Omental fat pad (tissue), 4 donors: Measurements from ENCODE around the gene FLYWCH1. TPM values are rescaled to one million over a fixed set of nuclear protein-coding genes. Genes with fewer than 3 reads are reported as not detected.

Source experiments
- ATAC-seq: fragments of 150-250 bp; one replicate; pipeline ENCODE4 v1.9.1; 2016; ENCODE audit warnings: mild to moderate bottlenecking, moderate library complexity; ENCODE audit not compliant: low FRiP score
- DNase-seq: peaks from one replicate; pipeline ENCODE4 v3.0.0-alpha.2; 2019; ENCODE audit warnings: low spot score
- total RNA-seq, 4 donors: library from RNA; depleted of rRNA; stranded (reverse); fragments of >200 nt; gene quantifications; one replicate each; pipeline ENCODE4 v1.1.0, GENCODE V29; 2016
- TF ChIP-seq, protein P1 (sequence below), 3 donors: fragments of 450-650 bp; IDR thresholded peaks; one replicate each; pipeline ENCODE4 v1.5.1; 2016 to 2017; ENCODE audit warnings: antibody characterized with exemption in 3 of 3, mild to moderate bottlenecking in 3 of 3, moderate library complexity in 2 of 3

The FLYWCH1 gene, protein sequence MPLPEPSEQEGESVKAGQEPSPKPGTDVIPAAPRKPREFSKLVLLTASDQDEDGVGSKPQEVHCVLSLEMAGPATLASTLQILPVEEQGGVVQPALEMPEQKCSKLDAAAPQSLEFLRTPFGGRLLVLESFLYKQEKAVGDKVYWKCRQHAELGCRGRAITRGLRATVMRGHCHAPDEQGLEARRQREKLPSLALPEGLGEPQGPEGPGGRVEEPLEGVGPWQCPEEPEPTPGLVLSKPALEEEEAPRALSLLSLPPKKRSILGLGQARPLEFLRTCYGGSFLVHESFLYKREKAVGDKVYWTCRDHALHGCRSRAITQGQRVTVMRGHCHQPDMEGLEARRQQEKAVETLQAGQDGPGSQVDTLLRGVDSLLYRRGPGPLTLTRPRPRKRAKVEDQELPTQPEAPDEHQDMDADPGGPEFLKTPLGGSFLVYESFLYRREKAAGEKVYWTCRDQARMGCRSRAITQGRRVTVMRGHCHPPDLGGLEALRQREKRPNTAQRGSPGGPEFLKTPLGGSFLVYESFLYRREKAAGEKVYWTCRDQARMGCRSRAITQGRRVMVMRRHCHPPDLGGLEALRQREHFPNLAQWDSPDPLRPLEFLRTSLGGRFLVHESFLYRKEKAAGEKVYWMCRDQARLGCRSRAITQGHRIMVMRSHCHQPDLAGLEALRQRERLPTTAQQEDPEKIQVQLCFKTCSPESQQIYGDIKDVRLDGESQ
- 10 to 100 TPM; 14.8 to 45.6 (median 26.6) TPM for total RNA-seq

DNA sequence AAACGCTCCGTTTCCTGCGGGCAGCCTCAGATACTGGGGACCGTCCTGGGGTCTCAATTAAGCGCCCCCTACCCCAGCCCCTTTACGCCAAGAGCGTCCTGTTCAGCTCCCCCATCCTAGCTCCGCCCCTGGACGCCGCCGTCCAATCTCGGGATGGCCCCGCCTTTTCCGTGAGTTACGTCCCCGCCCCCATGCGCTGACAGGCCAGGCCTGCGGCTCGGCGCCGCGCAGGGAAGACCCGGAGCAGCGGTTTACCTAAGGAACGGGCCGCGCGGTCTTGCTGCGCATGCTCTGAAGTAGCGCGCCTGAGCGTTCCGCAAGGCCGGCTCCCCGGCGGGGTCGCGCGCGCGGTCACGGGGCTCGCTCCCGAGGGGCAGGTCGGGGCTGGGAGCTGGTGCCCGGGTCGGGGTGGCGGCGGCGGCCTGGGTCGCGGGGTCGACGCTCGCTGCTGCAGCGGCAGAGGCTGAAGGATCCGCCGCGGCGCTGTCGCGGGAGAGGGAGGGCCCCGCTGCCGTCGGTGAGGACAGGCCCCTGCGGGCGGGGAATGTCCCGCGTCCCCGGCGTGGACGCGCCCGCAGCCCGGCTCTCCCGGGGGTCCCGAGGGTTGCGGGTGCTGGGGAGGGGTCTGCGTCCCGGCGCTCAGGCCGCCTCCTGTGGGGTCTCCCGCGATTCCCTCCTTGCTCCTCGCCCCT lies at the start of gene FLYWCH1:
Gene FLYWCH1 (plus strand): TSS at position 294 of the 692 bp plus-strand sequence. CDS start 17,755 bp downstream, outside the sequence.
- DNase-seq = peak; percentile 95
- ATAC-seq = peak; percentile 99
- TF ChIP-seq, protein P1, sequence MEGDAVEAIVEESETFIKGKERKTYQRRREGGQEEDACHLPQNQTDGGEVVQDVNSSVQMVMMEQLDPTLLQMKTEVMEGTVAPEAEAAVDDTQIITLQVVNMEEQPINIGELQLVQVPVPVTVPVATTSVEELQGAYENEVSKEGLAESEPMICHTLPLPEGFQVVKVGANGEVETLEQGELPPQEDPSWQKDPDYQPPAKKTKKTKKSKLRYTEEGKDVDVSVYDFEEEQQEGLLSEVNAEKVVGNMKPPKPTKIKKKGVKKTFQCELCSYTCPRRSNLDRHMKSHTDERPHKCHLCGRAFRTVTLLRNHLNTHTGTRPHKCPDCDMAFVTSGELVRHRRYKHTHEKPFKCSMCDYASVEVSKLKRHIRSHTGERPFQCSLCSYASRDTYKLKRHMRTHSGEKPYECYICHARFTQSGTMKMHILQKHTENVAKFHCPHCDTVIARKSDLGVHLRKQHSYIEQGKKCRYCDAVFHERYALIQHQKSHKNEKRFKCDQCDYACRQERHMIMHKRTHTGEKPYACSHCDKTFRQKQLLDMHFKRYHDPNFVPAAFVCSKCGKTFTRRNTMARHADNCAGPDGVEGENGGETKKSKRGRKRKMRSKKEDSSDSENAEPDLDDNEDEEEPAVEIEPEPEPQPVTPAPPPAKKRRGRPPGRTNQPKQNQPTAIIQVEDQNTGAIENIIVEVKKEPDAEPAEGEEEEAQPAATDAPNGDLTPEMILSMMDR (IDR thresholded peaks at IDR 0.05) = no peak

DNA sequence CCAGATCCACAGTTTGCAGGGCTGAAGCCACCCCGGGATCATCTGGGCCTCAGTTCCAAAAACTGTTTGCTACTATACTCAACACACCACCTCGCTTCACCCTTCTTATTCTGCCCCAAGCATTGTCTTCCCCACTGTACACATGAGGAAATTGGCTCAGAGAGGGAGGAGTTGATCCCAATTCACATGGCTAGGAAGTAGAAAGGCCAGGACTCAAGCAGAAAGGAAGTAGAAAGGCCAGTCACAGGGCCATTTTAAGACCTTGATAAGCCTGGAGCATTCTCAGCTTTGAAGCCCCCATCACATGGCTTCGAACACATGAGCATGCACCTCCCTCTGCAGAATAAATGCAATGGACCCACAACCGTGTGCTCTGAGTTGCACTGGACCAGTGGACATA lies 46.1 kb upstream of the FLYWCH1 start:
- ATAC-seq (no peak), DNase-seq (no peak)
- TF ChIP-seq, protein P1 (IDR thresholded peaks at IDR 0.05) = no peak

DNA sequence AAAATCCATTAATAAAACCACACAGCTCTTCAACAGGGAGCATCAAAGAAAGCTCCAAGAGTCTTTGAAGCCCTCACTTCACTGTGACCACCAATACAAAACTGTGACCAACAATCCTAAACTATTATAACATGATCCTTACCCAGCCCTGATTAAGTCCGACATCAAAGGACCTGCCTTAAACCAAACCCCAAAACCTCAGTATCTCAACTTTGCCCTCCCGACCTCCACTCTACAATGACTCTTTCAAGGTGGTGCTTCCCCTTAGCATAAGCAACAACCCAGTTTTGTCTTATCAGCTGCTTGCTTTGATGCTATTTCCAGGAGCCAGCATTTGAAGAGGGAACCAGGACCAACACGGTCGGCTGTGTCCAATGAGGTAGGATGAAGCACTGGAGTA lies 45.3 kb upstream of the FLYWCH1 start:
- TF ChIP-seq, protein P1 (IDR thresholded peaks at IDR 0.05) = no peak
- DNase-seq = no peak

DNA sequence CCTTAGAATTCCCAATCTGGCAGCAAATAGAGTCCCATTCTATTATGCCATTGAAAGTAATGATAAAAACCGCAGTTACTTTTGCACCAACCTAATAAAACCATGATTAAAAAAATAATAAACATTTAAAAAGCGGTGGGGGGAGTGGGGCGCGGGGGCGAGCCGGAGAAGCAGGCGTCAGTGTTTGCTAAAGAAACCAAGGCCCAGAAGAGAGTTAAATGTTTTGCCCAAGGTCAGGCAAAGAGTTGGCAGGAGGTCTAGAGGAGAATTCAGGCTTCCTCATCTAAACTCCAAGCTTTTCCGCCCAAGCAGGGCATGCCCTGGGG lies 44.1 kb upstream of the FLYWCH1 start:
- DNase-seq = no peak
- TF ChIP-seq, protein P1 (IDR thresholded peaks at IDR 0.05) = no peak
- no peak for ATAC-seq

More for the DNA sequence above, 45.3 kb upstream of the FLYWCH1 start:
- no peak for ATAC-seq

DNA sequence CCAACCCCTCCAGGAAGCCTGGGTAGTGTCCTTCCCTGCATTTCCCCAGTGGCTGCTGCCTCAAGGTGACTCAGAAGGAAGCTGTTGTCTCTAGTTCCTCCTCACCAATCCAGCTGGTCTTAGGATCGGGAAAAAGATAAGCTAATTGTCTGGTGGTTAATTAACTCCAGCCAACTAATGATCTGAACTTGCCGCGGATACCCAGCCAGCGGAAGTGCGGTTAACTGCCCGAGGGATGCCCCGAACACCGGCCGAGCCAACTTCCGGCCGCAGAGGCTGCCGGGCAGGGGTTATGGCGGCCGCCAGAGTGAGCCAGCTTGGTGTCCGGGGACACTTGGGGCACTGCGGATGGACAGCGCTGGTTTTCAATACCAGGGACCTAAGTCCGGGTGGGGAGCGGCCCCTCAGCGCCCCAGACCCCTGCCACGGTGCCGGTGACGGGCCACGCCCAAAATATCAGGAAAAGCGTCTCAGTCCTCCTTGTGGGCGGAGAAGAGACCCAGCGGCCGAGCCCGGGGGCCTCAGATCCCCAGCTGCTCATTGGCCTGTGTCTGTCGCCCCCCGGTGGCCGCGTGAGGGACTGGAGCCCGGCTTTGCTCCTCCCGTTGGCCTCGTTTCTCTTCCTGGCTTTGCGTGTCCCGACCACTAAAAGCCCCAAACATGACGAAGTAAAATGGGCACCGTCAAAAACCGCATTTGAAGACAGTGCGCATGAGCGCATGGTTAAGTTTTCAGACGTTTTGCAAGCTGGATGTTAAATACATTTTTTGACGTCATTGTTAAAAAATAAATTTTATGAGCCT lies 43.5 kb upstream of the FLYWCH1 start:
- TF ChIP-seq, protein P1 (IDR thresholded peaks at IDR 0.05) = peak in 2 of 3 donors; percentile 67 to 92
- peak; percentile 97 for DNase-seq

DNA sequence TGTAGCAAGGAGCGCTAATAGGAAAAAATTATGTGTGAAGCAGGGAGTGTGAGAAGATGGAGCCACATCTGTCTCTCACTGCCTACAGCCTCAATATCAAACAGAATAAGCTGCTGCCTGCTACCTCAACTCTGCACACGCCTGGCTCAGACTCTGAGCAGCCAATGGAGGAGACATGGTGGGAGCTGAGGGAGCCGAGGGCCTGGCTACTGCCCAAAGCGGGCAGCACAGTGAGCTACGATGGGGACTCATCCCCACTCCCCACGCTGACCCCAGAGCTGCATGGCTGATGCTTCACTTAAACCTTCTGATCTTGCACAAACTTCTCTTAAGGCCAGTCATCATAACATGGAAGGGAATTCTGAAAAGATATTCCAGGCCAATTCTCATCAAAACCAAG lies 39.8 kb upstream of the FLYWCH1 start:
- TF ChIP-seq, protein P1 (IDR thresholded peaks at IDR 0.05) = no peak
- DNase-seq (no peak), ATAC-seq (no peak)

More for the DNA sequence above, 43.5 kb upstream of the FLYWCH1 start:
- peak; percentile 97 for ATAC-seq
